Measurements from ENCODE around the gene CDC42EP3. TPM values are rescaled to one million over a fixed set of nuclear protein-coding genes. Genes with fewer than 3 reads are reported as not detected.

CDC42EP3 gene
- polyA plus RNA-seq, 1 donor from 2014 or later: 25.2 TPM

DNA sequence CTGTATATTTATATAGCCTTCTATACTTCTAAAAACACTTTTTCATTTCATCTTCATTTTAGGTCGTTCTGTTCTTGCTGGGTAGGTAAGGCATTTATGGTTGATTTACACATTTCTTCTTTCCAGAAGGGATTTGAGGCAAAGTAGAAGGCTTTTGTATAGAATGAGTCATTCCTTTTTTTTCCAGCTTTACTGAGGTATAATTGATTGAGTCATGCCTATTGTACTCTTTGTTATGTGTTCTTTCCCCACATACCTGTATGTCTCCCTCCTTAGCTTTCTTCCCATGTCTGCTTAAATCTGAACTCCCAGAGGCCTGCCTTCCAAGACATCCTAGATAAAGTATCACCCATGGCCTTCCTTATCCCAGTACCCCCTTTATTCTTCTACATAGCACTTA lies 4.8 kb upstream of the CDC42EP3 start:
- H3K79me2 ChIP-seq (replicated peaks; ENCODE audit: insufficient read depth, low read length): no peaks in the 10 kb centered on the region
- H3K9ac ChIP-seq (ENCODE audit: low read length): no peak overlapping the region
- H3F3A ChIP-seq (ENCODE audit: insufficient read depth, low read length, poor library complexity, severe bottlenecking): no peaks in the 10 kb centered on the region
- no peak overlapping the region for H3K4me2 ChIP-seq (ENCODE audit: low read length)
- H3K27ac ChIP-seq (ENCODE audit: low read length): no peak overlapping the region
- H4K20me1 ChIP-seq (ENCODE audit: insufficient read depth): no peaks in the 10 kb centered on the region
- no peak overlapping the region for H3K4me3 ChIP-seq (ENCODE audit: low read length)
- no peaks in the 10 kb centered on the region for H3K9me2 ChIP-seq (ENCODE audit: insufficient read depth, low read length)
- no peaks in the 10 kb centered on the region for H3K9me3 ChIP-seq (ENCODE audit: low read length)
- TF ChIP-seq SMC3 (conservative IDR thresholded peaks at IDR 0.05; ENCODE audit: poor library complexity): no peak
- no peak for TF ChIP-seq RAD21 (conservative IDR thresholded peaks at IDR 0.05)
- no peak for TF ChIP-seq EZH2 (IDR thresholded peaks at IDR 0.05; ENCODE audit: borderline replicate concordance, insufficient read depth, low read length, poor library complexity, severe bottlenecking)
- TF ChIP-seq TAF1 (IDR thresholded peaks at IDR 0.05; ENCODE audit: low read depth): no peak
- no peak for TF ChIP-seq EP300 (conservative IDR thresholded peaks at IDR 0.05; ENCODE audit: poor library complexity, severe bottlenecking)
- TF ChIP-seq, protein P1, sequence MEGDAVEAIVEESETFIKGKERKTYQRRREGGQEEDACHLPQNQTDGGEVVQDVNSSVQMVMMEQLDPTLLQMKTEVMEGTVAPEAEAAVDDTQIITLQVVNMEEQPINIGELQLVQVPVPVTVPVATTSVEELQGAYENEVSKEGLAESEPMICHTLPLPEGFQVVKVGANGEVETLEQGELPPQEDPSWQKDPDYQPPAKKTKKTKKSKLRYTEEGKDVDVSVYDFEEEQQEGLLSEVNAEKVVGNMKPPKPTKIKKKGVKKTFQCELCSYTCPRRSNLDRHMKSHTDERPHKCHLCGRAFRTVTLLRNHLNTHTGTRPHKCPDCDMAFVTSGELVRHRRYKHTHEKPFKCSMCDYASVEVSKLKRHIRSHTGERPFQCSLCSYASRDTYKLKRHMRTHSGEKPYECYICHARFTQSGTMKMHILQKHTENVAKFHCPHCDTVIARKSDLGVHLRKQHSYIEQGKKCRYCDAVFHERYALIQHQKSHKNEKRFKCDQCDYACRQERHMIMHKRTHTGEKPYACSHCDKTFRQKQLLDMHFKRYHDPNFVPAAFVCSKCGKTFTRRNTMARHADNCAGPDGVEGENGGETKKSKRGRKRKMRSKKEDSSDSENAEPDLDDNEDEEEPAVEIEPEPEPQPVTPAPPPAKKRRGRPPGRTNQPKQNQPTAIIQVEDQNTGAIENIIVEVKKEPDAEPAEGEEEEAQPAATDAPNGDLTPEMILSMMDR (IDR thresholded peaks at IDR 0.05; ENCODE audit: poor library complexity, severe bottlenecking): no peak
- no peak for TF ChIP-seq POLR2AphosphoS5 (IDR thresholded peaks at IDR 0.05)
- TF ChIP-seq, protein P2, sequence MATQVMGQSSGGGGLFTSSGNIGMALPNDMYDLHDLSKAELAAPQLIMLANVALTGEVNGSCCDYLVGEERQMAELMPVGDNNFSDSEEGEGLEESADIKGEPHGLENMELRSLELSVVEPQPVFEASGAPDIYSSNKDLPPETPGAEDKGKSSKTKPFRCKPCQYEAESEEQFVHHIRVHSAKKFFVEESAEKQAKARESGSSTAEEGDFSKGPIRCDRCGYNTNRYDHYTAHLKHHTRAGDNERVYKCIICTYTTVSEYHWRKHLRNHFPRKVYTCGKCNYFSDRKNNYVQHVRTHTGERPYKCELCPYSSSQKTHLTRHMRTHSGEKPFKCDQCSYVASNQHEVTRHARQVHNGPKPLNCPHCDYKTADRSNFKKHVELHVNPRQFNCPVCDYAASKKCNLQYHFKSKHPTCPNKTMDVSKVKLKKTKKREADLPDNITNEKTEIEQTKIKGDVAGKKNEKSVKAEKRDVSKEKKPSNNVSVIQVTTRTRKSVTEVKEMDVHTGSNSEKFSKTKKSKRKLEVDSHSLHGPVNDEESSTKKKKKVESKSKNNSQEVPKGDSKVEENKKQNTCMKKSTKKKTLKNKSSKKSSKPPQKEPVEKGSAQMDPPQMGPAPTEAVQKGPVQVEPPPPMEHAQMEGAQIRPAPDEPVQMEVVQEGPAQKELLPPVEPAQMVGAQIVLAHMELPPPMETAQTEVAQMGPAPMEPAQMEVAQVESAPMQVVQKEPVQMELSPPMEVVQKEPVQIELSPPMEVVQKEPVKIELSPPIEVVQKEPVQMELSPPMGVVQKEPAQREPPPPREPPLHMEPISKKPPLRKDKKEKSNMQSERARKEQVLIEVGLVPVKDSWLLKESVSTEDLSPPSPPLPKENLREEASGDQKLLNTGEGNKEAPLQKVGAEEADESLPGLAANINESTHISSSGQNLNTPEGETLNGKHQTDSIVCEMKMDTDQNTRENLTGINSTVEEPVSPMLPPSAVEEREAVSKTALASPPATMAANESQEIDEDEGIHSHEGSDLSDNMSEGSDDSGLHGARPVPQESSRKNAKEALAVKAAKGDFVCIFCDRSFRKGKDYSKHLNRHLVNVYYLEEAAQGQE (IDR thresholded peaks at IDR 0.05; ENCODE audit: borderline replicate concordance): no peak
- no peak overlapping the region for H2AFZ ChIP-seq (ENCODE audit: low read depth, low read length)
- H3K36me3 ChIP-seq (ENCODE audit: insufficient read depth, low read length): no peaks in the 10 kb centered on the region
- no peaks in the 10 kb centered on the region for H3K27me3 ChIP-seq (ENCODE audit: insufficient read depth, low read depth, low read length)

DNA sequence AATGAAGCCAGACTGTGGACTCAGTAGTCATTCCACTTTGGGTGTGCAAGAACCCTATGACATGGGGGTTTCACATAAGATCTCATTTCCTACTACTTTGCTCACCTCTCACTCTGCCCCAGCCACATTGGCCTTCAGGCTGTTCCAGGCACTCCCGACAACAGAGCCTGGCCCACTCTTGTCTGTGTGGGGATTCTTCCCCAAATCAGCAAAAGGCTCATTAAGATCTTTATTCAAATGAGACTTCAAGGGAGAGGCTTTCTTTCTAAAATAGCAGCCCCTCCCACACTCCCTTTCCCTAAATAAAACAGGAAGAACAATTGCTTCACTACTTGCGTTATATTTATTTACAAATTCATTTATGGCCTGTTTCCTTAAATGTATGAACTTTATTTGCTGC lies 3.5 kb upstream of the CDC42EP3 start:
- Histone ChIP-seq H3K4me2 (ENCODE audit: low read length) (no peak overlapping the region), H3K36me3 (ENCODE audit: insufficient read depth, low read length) (no peaks in the 10 kb centered on the region), H2AFZ (ENCODE audit: low read depth, low read length) (no peak overlapping the region), H3K9ac (ENCODE audit: low read length) (no peak overlapping the region), H3K9me2 (ENCODE audit: insufficient read depth, low read length) (no peaks in the 10 kb centered on the region), H3K27ac (ENCODE audit: low read length) (no peak overlapping the region), H4K20me1 (ENCODE audit: insufficient read depth) (no peaks in the 10 kb centered on the region), H3K9me3 (ENCODE audit: low read length) (no peaks in the 10 kb centered on the region), H3K4me3 (ENCODE audit: low read length) (no peak overlapping the region), H3K79me2 (replicated peaks; ENCODE audit: insufficient read depth, low read length) (peaks cover 12% of the 10 kb centered on the region), H3F3A (ENCODE audit: insufficient read depth, low read length, poor library complexity, severe bottlenecking) (no peaks in the 10 kb centered on the region), H3K27me3 (ENCODE audit: insufficient read depth, low read depth, low read length) (no peaks in the 10 kb centered on the region)
- TF ChIP-seq TAF1 (IDR thresholded peaks at IDR 0.05; ENCODE audit: low read depth) (no peak), RAD21 (conservative IDR thresholded peaks at IDR 0.05) (no peak), MXI1 (conservative IDR thresholded peaks at IDR 0.05; ENCODE audit: poor library complexity, severe bottlenecking) (no peak), SMC3 (conservative IDR thresholded peaks at IDR 0.05; ENCODE audit: poor library complexity) (no peak), EP300 (conservative IDR thresholded peaks at IDR 0.05; ENCODE audit: poor library complexity, severe bottlenecking) (no peak), EZH2 (IDR thresholded peaks at IDR 0.05; ENCODE audit: borderline replicate concordance, insufficient read depth, low read length, poor library complexity, severe bottlenecking) (no peak), POLR2AphosphoS5 (IDR thresholded peaks at IDR 0.05) (no peak)
- TF ChIP-seq, protein P2 (IDR thresholded peaks at IDR 0.05; ENCODE audit: borderline replicate concordance): no peak
- TF ChIP-seq, protein P1 (IDR thresholded peaks at IDR 0.05; ENCODE audit: poor library complexity, severe bottlenecking): no peak

Data from neural cell (in vitro differentiated cells).